AG04449 (cell line): Measurements from ENCODE around the gene BAHCC1.

Experiments used
- CTCF ChIA-PET: fragments of 350-600 bp; formaldehyde crosslinking; extraction: SDS; loops from one replicate; lab custom pipeline; 2021; ENCODE audit warnings: antibody characterized with exemption; lab: Yijun Ruan, JAX
- POLR2A ChIA-PET: fragments of 400-600, 350-600 bp; formaldehyde crosslinking; extraction: SDS; loops from one replicate; lab custom pipeline; 2020; ENCODE audit warnings: antibody characterized with exemption, inconsistent platforms; lab: Yijun Ruan, JAX
- DNase-seq: peaks from one replicate; pipeline ENCODE4 v3.0.0-alpha.2; 2010; ENCODE audit warnings: low read depth, low spot score
- H3K4me3 ChIP-seq: 2 replicates; pipeline ENCODE4 v1.5.1; 2011; ENCODE audit warnings: low read depth, mild to moderate bottlenecking, control low read depth, low read length
- CTCF ChIP-seq: IDR thresholded peaks from one replicate; pipeline ENCODE4 v1.5.1; 2011; ENCODE audit warnings: mild to moderate bottlenecking, moderate library complexity, low read length, control low read depth, inconsistent platforms; ENCODE audit not compliant: insufficient read depth; ENCODE audit errors: missing control alignments

BAHCC1 gene

GRCh38 chr17:81426393-81427172, 31.3 kb downstream of the BAHCC1 start:
- no peak for DNase-seq
- POLR2A ChIA-PET: no interaction called here
- no peak overlapping the region for H3K4me3 ChIP-seq
- CTCF ChIA-PET: no interaction called here
- TF ChIP-seq CTCF: no peak

GRCh38 chr17:81427173-81428120, 32.2 kb downstream of the BAHCC1 start:
- no peak for TF ChIP-seq CTCF
- no peak overlapping the region for H3K4me3 ChIP-seq
- CTCF ChIA-PET: no interaction called here
- POLR2A ChIA-PET: no interaction called here
- DNase-seq: no peak

GRCh38 chr17:81428121-81428515, 32.9 kb downstream of the BAHCC1 start:
- ChIA-PET POLR2A (interaction anchor here (1.0 kb wide), 1 partner anchor 33 kb away, joined by 3 read pairs; the partner anchor contains the start of gene BAHCC1), CTCF (no interaction called here)
- no peak for DNase-seq
- no peak overlapping the region for H3K4me3 ChIP-seq
- TF ChIP-seq CTCF: no peak

GRCh38 chr17:81428516-81428915, 33.3 kb downstream of the BAHCC1 start:
- no peak overlapping the region for H3K4me3 ChIP-seq
- DNase-seq: no peak
- POLR2A ChIA-PET: interaction anchor here (1.0 kb wide), 1 partner anchor 34 kb away, joined by 3 read pairs; the partner anchor contains the start of gene BAHCC1
- CTCF ChIA-PET: interaction anchor here (3.8 kb wide), 1 partner anchor 12 kb away, joined by 22 read pairs; no protein-coding TSS in a partner anchor
- no peak for TF ChIP-seq CTCF

GRCh38 chr17:81428948-81429774, 33.9 kb downstream of the BAHCC1 start:
- ChIA-PET CTCF (interaction anchor here (0.5 to 3.8 kb wide), 5 partner anchors 11 to 55 kb away, joined by 3 to 22 read pairs (median 5); no protein-coding TSS in a partner anchor), POLR2A (interaction anchor here (0.7 to 1.2 kb wide), 5 partner anchors 8 to 37 kb away, joined by 3 to 5 read pairs (median 3); partner anchors contain the start of gene BAHCC1)
- TF ChIP-seq CTCF: no peak
- no peak overlapping the region for H3K4me3 ChIP-seq
- no peak for DNase-seq
